Panc1 (cell line): ENCODE data around the gene HOPX.

ENCODE experiments used
- CTCF ChIP-seq: fragments of 450-650 bp; IDR thresholded peaks from 2 replicates; pipeline ENCODE4 v1.5.1; 2017; ENCODE audit warnings: mild to moderate bottlenecking
- POLR2AphosphoS5 ChIP-seq: IDR thresholded peaks from 2 replicates; pipeline ENCODE4 v1.6.1; 2012; ENCODE audit warnings: mild to moderate bottlenecking, low read depth, low read length, moderate library complexity
- SIN3A ChIP-seq: IDR thresholded peaks from 2 replicates; pipeline ENCODE4 v1.6.1; 2012; ENCODE audit warnings: low read depth, mild to moderate bottlenecking, low read length, moderate library complexity, borderline replicate concordance; ENCODE audit not compliant: insufficient read depth
- TF ChIP-seq, protein P1 (sequence below), 2 experiments: IDR thresholded peaks; 2 replicates each; pipeline ENCODE4 v1.6.1; 2011 to 2012; ENCODE audit warnings: low read depth in 2 of 2, control low read depth in 1 of 2, low read length in 1 of 2, mild to moderate bottlenecking in 1 of 2, moderate library complexity in 1 of 2; ENCODE audit not compliant: insufficient read depth in 1 of 2

DNA sequence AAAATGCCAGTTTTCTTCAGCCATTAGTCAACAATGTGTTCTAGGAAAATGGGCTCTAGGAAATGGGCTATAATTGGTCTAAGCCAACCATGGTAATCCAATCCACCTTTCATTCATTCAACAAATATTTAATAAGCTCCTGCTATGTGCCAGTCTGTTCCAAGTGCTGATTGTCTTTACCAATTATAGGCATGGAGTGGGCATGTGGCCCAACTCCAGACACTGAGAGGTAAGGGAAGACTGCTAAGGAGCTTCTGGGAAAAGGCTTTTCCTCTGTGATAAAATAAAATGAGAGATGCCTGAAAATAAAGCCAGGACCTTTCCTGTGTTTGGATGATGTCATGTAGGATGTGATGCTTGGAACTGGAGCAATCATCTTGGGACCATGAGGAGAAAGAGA is 43.3 kb downstream of the HOPX start:
- TF ChIP-seq POLR2AphosphoS5: no peak
- TF ChIP-seq CTCF: no peak
- TF ChIP-seq, protein P1, sequence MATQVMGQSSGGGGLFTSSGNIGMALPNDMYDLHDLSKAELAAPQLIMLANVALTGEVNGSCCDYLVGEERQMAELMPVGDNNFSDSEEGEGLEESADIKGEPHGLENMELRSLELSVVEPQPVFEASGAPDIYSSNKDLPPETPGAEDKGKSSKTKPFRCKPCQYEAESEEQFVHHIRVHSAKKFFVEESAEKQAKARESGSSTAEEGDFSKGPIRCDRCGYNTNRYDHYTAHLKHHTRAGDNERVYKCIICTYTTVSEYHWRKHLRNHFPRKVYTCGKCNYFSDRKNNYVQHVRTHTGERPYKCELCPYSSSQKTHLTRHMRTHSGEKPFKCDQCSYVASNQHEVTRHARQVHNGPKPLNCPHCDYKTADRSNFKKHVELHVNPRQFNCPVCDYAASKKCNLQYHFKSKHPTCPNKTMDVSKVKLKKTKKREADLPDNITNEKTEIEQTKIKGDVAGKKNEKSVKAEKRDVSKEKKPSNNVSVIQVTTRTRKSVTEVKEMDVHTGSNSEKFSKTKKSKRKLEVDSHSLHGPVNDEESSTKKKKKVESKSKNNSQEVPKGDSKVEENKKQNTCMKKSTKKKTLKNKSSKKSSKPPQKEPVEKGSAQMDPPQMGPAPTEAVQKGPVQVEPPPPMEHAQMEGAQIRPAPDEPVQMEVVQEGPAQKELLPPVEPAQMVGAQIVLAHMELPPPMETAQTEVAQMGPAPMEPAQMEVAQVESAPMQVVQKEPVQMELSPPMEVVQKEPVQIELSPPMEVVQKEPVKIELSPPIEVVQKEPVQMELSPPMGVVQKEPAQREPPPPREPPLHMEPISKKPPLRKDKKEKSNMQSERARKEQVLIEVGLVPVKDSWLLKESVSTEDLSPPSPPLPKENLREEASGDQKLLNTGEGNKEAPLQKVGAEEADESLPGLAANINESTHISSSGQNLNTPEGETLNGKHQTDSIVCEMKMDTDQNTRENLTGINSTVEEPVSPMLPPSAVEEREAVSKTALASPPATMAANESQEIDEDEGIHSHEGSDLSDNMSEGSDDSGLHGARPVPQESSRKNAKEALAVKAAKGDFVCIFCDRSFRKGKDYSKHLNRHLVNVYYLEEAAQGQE (IDR thresholded peaks at IDR 0.05; ENCODE audit: insufficient read depth in 1 of 2, low read depth in 2 of 2, low read length in 1 of 2): no peak
- TF ChIP-seq SIN3A: no peak
